Kidney (tissue), 14 donors: ENCODE measurements around the gene MYO1C. TPM values are rescaled to one million over a fixed set of nuclear protein-coding genes. Genes with fewer than 3 reads are reported as not detected.
"Not testable (repeated sequence)": the region's sequence is repeated elsewhere in the genome, so short reads cannot be mapped to it uniquely, and the experiment has no call there.

Source experiments
- DNase-seq, 5 donors: peaks; one replicate each; pipeline ENCODE4 v3.0.0-alpha.2; 2013 to 2020
- FAIRE-seq: peaks from 2 replicates; lab custom pipeline; 2012; peaks lifted over from hg19 to GRCh38; lab: Jason Lieb, UNC
- H3K27ac ChIP-seq, 2 donors: one replicate each; pipeline ENCODE4 v1.7.0; 2013; ENCODE audit warnings: low read depth in 2 of 2, low read length in 2 of 2, inconsistent platforms in 1 of 2
- H3K27me3 ChIP-seq: one replicate; pipeline ENCODE4 v1.7.1; 2013; ENCODE audit warnings: low read length, inconsistent platforms; ENCODE audit not compliant: control insufficient read depth, insufficient read depth
- H3K36me3 ChIP-seq, 3 donors: one replicate each; pipeline versions ENCODE4 v1.7.0 to v1.7.1; 2013; ENCODE audit warnings: low read length in 3 of 3, control low read depth in 1 of 3, inconsistent platforms in 1 of 3; ENCODE audit not compliant: insufficient read depth in 3 of 3, control insufficient read depth in 2 of 3
- H3K4me1 ChIP-seq, 3 donors: one replicate each; pipeline versions ENCODE4 v1.7.0 to v1.7.1; 2013; ENCODE audit warnings: low read length in 3 of 3, inconsistent platforms in 1 of 3, low read depth in 1 of 3; ENCODE audit not compliant: control insufficient read depth in 2 of 3, insufficient read depth in 2 of 3
- H3K4me3 ChIP-seq, 3 donors: one replicate each; pipeline versions ENCODE4 v1.7.0 to v1.8.1; 2013; ENCODE audit warnings: low read length in 3 of 3, control low read depth in 1 of 3, inconsistent platforms in 1 of 3
- H3K9ac ChIP-seq, 3 donors: one replicate each; pipeline versions ENCODE4 v1.7.0 to v1.7.1; 2013; ENCODE audit warnings: low read length in 3 of 3, control low read depth in 1 of 3, inconsistent platforms in 1 of 3
- H3K9me3 ChIP-seq, 3 donors: one replicate each; pipeline versions ENCODE4 v1.7.0 to v1.7.1; 2013; ENCODE audit warnings: low read length in 3 of 3, control low read depth in 1 of 3, inconsistent platforms in 1 of 3; ENCODE audit not compliant: control insufficient read depth in 2 of 3, insufficient read depth in 1 of 3
- CTCF ChIP-seq: IDR thresholded peaks from 3 replicates; pipeline ENCODE4 v1.5.1; 2012; ENCODE audit warnings: mild to moderate bottlenecking, moderate library complexity, borderline replicate concordance; ENCODE audit not compliant: insufficient read depth; ENCODE audit errors: extremely low read depth
- intact Hi-C: fragments of 100-400 bp; cut with DNase I; formaldehyde crosslinking; loops from one replicate; pipeline ENCODE4 v1.11.1; 2022
- polyA plus RNA-seq: library from polyadenylated mRNA; stranded (reverse); fragments of 350-450 nt; fragmentation: Illumina TruSeq; extraction: RNeasy Lipid Tissue Mini Kit (QIAGEN cat#74804); gene quantifications from one replicate; pipeline ENCODE4 v1.2.3, GENCODE V29; 2014; ENCODE audit warnings: low read depth, low replicate concordance; ENCODE audit not compliant: insufficient read depth
- total RNA-seq: library from RNA; stranded (reverse); fragmentation: NEBNext Ultra II Directional; extraction: Animal tissue kit (Norgen Biotek cat#: 25700); gene quantifications from one replicate; pipeline ENCODE4 v1.2.1, GENCODE V29; 2021
- donor health status: control.
- donor health status: control.
- donor health status: control.
- donor health status: control.
- donor health status: control.
- donor health status: DM: yes; HTN: yes; CAD: no.
- donor health status: Normal renal cell carcinoma (clear cell type).

The MYO1C gene
- total and polyA plus RNA-seq, 2 donors from 2014 or later, result 62.7 to 225 TPM

- intact Hi-C loops, result no loop called here
- no peak overlapping the region for H3K27ac ChIP-seq
- H3K36me3 ChIP-seq, result peaks cover 3 to 44% (median 19%) of the 10 kb centered on the region in 3 donors
- H3K9me3 ChIP-seq, result no peaks in the 10 kb centered on the region
- DNase-seq, result no peak
- no peaks in the 10 kb centered on the region for H3K4me1 ChIP-seq
- H3K4me3 ChIP-seq, result no peak overlapping the region
- FAIRE-seq, result no peak
- no peak for TF ChIP-seq CTCF
- no peak overlapping the region for H3K9ac ChIP-seq
- no peaks in the 10 kb centered on the region for H3K27me3 ChIP-seq
Measured at GRCh38 chr17:1529863-1530262, 37.4 kb upstream of the MYO1C start.

DNA sequence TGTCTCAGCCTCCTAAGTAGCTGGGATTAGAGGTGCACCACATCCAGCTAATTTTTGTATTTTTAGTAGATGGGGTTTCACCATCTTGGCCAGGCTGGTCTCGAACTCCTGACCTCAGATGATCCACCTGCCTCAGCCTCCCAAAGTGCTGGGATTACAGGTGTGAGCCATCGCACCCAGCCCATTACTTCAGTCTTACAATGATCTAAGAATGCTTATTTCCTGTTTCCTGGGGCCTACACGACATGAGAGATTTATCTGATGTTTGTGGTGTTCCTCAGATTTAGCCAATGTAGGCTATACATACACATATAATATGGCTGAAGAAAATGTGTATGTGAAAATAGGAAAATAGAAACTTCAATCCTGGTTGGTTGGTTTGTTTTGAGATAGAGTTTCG, 34.4 kb upstream of the MYO1C start:
- H3K4me1 ChIP-seq, H3K27me3 ChIP-seq, H3K4me3 ChIP-seq, H3K9me3 ChIP-seq, FAIRE-seq, intact Hi-C loops, H3K27ac ChIP-seq, H3K9ac ChIP-seq, DNase-seq: not testable (repeated sequence)
- H3K36me3 ChIP-seq, result peaks cover 0 to 29% (median 0%) of the 10 kb centered on the region in 3 donors

GRCh38 chr17:1522626-1523025, 30.1 kb upstream of the MYO1C start:
- Histone ChIP-seq H3K4me3 (no peak overlapping the region), H3K9ac (no peak overlapping the region), H3K9me3 (no peaks in the 10 kb centered on the region), H3K4me1 (no peaks in the 10 kb centered on the region), H3K27me3 (no peaks in the 10 kb centered on the region), H3K27ac (no peak overlapping the region), H3K36me3 (peaks cover 0 to 19% (median 9%) of the 10 kb centered on the region in 3 donors)
- intact Hi-C loops, result no loop called here
- FAIRE-seq, result no peak
- DNase-seq, result no peak
- TF ChIP-seq CTCF, result no peak

DNA sequence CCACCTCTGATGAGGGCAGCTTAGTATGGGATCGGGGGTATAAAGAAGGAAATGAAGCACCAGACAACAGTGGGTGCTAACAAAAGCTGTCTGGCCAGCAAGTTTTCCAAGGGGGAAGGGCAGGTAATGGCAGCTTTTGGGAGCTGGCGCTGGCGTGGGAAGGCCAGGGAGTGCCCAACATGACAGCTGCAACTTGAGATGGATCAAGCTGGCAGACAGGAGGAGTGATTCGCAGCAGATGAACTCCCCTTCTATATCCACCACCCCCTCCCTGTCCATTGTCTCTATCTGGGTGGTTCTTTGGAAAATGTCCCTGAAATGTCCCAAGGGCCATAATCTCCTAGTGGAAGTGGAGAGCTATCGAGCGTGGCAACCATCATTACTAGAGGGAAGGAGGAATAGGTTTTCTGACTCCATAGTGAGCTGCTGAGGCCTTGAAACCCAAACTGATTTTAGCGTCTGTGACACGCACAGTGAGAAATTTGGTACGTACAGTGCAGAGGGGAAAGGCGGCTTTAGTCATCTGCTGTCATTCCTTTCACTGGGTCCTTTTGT, 28.7 kb upstream of the MYO1C start:
- Histone ChIP-seq H3K27ac (no peak overlapping the region), H3K4me1 (no peaks in the 10 kb centered on the region), H3K9ac (no peak overlapping the region), H3K36me3 (peaks cover 0 to 19% (median 9%) of the 10 kb centered on the region in 3 donors), H3K27me3 (no peaks in the 10 kb centered on the region), H3K9me3 (no peaks in the 10 kb centered on the region), H3K4me3 (no peak overlapping the region)
- peak in 1 of 5 donors; percentile 34 for DNase-seq
- no peak for TF ChIP-seq CTCF
- no peak for FAIRE-seq
- intact Hi-C loops, result no loop called here
